Midbrain (tissue), 1 donor: ENCODE results near the gene CAMK1.

ENCODE experiments used
- DNase-seq: peaks from one replicate; lab custom pipeline; 2025; lab: John Stamatoyannopoulos, UW

CAMK1 gene

DNA sequence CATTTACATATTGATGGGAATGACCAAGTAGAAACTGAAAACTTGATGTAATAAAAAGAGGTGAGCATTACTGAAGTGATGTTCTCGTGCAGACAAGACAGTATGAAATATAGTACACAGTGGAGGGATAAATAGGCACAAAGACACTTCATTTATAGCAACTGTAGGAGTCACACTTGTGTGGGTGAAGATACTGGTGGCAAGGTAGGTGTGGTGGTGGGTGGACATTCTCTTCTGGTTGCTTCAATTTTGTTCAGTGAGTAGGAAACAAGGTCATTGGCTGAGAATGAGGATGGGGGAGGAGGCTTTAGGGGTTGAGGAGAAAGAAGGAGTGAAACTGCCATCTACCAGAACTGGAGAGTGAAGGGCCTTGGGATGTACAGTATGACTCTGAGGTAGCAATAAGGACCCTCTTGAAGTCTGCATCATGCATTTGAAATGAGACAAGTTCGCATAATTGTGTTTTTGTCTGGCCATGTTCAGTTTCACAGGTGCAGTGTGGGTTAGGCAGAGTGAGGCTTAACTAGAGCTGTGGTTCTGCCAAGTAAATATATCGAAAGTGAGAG lies 59.5 kb downstream of the CAMK1 start:
- DNase-seq, result no peak
